Suprapubic skin (tissue), 4 donors: ENCODE results near the gene GRID2. TPM values are rescaled to one million over a fixed set of nuclear protein-coding genes. Genes with fewer than 3 reads are reported as not detected.

Source experiments
- DNase-seq, 2 donors: peaks; one replicate each; pipeline ENCODE4 v3.0.0-alpha.2; 2019; ENCODE audit warnings: low spot score in 2 of 2
- H3K27ac ChIP-seq: fragments of 200-600 bp; sonication (generic); one replicate; pipeline ENCODE4 v1.5.1; 2019
- H3K27me3 ChIP-seq: fragments of 200-600 bp; sonication (generic); one replicate; pipeline ENCODE4 v1.5.1; 2019
- H3K36me3 ChIP-seq: fragments of 200-600 bp; sonication (generic); one replicate; pipeline ENCODE4 v1.5.1; 2019
- H3K4me1 ChIP-seq: fragments of 200-600 bp; sonication (generic); one replicate; pipeline ENCODE4 v1.5.1; 2019
- H3K4me3 ChIP-seq: fragments of 200-600 bp; sonication (generic); one replicate; pipeline ENCODE4 v1.5.1; 2019; ENCODE audit warnings: mild to moderate bottlenecking
- H3K9me3 ChIP-seq: fragments of 200-600 bp; sonication (generic); one replicate; pipeline ENCODE4 v1.5.1; 2019
- EP300 ChIP-seq: sonication (generic); formaldehyde crosslinking; IDR thresholded peaks from one replicate; pipeline ENCODE4 v1.6.1; 2017; ENCODE audit warnings: antibody characterized with exemption
- POLR2A ChIP-seq, 2 donors: fragments of 450-650 bp; IDR thresholded peaks; one replicate each; pipeline ENCODE4 v1.6.1; 2017; ENCODE audit warnings: antibody characterized with exemption in 2 of 2, mild to moderate bottlenecking in 2 of 2, moderate library complexity in 2 of 2
- POLR2AphosphoS5 ChIP-seq, 3 donors: sonication (generic); formaldehyde crosslinking; IDR thresholded peaks; one replicate each; pipeline ENCODE4 v1.6.1; 2017; ENCODE audit warnings: antibody characterized with exemption in 3 of 3
- WGBS: methylation state at CpG from one replicate; pipeline ENCODE4 v1.1.5; 2018; 5-methylcytosine and 5-hydroxymethylcytosine counted together
- total RNA-seq, 4 donors: library from RNA; depleted of rRNA; stranded (reverse); fragments of >200 nt; gene quantifications; one replicate each; pipeline ENCODE4 v1.1.0, GENCODE V29; 2016
- TF ChIP-seq, protein P1 (sequence below), 2 donors: fragments of 200-600 bp in 1 of 2; fragments of 450-650 bp in 1 of 2; sonication (generic) in 1 of 2; IDR thresholded peaks; one replicate each; pipeline ENCODE4 v1.5.1; 2016 to 2019; ENCODE audit warnings: antibody characterized with exemption in 2 of 2, mild to moderate bottlenecking in 1 of 2, moderate library complexity in 1 of 2

Gene GRID2
- total RNA-seq, 4 donors from 2014 or later: not detected

DNA sequence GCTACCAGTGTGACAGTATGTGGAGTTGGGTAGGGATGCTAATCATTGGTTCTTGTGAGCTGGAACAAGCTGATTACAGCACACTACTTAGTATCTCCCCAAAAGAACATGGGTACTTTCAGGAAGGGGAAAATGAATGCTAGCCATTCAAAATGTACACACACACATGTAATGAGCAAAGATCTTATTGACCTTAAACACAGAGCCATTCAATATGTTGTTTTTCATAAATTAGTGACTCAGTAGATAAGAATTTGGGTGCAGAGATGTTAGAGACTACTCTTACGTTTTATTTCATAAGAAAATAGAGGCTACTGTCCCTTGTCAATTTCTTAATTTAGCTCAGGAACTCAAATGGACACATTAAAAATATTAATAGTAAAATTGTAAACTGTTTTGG is 1015.3 kb downstream of the GRID2 start:
- WGBS: 46% methylated on average over 1 of the region's 1 CpG
- Histone ChIP-seq H3K27ac (no peak overlapping the region), H3K36me3 (no peaks in the 10 kb centered on the region), H3K4me1 (no peaks in the 10 kb centered on the region), H3K4me3 (no peak overlapping the region), H3K9me3 (peaks cover 5% of the 10 kb centered on the region), H3K27me3 (no peaks in the 10 kb centered on the region)
- TF ChIP-seq POLR2A (IDR thresholded peaks at IDR 0.05) (no peak), EP300 (no peak), POLR2AphosphoS5 (IDR thresholded peaks at IDR 0.05) (no peak)
- TF ChIP-seq, protein P1, sequence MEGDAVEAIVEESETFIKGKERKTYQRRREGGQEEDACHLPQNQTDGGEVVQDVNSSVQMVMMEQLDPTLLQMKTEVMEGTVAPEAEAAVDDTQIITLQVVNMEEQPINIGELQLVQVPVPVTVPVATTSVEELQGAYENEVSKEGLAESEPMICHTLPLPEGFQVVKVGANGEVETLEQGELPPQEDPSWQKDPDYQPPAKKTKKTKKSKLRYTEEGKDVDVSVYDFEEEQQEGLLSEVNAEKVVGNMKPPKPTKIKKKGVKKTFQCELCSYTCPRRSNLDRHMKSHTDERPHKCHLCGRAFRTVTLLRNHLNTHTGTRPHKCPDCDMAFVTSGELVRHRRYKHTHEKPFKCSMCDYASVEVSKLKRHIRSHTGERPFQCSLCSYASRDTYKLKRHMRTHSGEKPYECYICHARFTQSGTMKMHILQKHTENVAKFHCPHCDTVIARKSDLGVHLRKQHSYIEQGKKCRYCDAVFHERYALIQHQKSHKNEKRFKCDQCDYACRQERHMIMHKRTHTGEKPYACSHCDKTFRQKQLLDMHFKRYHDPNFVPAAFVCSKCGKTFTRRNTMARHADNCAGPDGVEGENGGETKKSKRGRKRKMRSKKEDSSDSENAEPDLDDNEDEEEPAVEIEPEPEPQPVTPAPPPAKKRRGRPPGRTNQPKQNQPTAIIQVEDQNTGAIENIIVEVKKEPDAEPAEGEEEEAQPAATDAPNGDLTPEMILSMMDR (IDR thresholded peaks at IDR 0.05): no peak
- DNase-seq: no peak

DNA sequence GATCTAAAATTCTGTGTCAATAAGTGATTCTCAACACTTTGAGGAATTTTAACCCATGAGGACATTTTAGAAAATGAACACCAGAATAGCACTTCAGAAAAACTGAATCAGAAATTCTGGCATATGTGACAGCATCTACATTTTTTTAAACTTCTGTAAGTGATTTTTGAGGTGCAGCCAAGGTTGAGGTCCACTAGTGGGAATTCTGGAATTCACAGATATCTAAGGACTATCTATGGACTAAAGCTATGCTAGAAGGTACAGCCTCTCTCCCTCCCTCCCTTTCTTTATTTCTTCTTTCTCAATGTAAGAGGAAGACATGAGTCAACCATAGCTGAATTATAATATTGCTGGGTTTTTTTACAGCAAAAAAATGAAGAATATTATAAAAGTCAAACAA is 1016.6 kb downstream of the GRID2 start:
- Histone ChIP-seq H3K9me3 (peaks cover 5% of the 10 kb centered on the region), H3K27ac (no peak overlapping the region), H3K4me1 (no peaks in the 10 kb centered on the region), H3K36me3 (no peaks in the 10 kb centered on the region), H3K27me3 (no peaks in the 10 kb centered on the region), H3K4me3 (no peak overlapping the region)
- DNase-seq: no peak
- TF ChIP-seq EP300 (no peak), POLR2A (IDR thresholded peaks at IDR 0.05) (no peak), POLR2AphosphoS5 (IDR thresholded peaks at IDR 0.05) (no peak)
- TF ChIP-seq, protein P1 (IDR thresholded peaks at IDR 0.05): no peak

DNA sequence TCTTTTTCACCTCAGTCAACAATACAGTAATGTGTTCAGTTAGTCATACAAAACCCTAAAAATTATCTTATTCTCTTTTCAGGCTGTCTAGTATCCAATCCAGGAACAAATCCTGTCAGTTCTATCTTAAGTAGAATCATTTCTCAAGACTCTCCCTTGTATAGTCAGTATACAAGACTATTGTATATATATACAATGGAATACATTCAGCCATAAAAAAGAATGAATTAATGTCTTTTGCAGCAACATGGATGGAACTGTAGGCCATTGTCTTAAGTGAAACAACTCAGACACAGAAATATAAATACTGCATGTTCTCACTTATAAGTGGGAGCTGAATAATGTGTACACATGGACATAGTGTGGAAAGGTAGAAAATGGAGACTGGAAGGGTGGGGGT is 1023.6 kb downstream of the GRID2 start:
- H3K27me3 ChIP-seq: no peaks in the 10 kb centered on the region
- TF ChIP-seq POLR2AphosphoS5 (IDR thresholded peaks at IDR 0.05) (no peak), EP300 (no peak), POLR2A (IDR thresholded peaks at IDR 0.05) (no peak)
- TF ChIP-seq, protein P1 (IDR thresholded peaks at IDR 0.05): no peak
- no peaks in the 10 kb centered on the region for H3K4me1 ChIP-seq
- no peaks in the 10 kb centered on the region for H3K36me3 ChIP-seq
- no peak for DNase-seq
- H3K4me3 ChIP-seq: no peak overlapping the region
- H3K27ac ChIP-seq: no peak overlapping the region
- peaks cover 5% of the 10 kb centered on the region for H3K9me3 ChIP-seq

DNA sequence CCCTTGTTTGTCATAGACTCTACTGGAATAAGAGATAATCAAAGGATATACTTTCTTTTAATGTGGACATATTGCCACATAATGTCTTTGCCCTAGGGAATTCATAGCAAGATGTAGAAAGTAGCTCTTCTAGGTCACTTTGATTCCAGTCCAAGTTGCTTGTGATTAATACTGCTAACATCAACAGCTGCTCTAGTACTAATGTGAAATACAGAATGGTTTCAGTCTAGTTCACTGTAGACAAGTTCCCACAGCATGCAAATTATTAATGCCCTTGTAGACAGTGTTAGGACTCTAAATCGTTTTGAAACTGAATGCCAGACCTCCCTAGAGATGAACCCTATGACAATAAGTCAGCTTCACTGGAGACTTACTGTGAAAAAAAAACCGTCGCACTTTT is 1030.2 kb downstream of the GRID2 start:
- TF ChIP-seq EP300 (no peak), POLR2A (IDR thresholded peaks at IDR 0.05) (no peak), POLR2AphosphoS5 (IDR thresholded peaks at IDR 0.05) (no peak)
- TF ChIP-seq, protein P1 (IDR thresholded peaks at IDR 0.05): no peak
- Histone ChIP-seq H3K27ac (no peak overlapping the region), H3K4me3 (no peak overlapping the region), H3K9me3 (no peaks in the 10 kb centered on the region), H3K36me3 (no peaks in the 10 kb centered on the region), H3K27me3 (no peaks in the 10 kb centered on the region), H3K4me1 (no peaks in the 10 kb centered on the region)
- DNase-seq: no peak
- 66% methylated on average over 3 of the region's 3 CpGs for WGBS

DNA sequence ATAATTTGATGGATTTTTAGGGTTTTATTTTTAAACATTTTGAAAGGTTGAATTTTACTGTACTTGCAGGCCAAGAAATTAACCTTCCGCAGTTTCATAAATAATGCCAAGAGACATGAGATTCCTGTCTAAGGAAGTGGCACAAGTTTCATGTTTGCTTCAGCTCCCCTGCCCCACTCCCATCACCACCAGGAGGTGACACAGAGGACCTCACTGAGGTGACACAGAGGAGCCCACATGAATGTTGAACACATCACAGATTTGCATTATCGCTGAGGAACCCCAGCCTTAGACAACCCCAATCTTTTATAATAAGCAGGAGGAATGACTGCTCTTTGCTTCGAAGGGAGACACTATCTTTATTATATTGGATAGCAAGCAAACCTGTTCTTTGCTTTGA is 1033.4 kb downstream of the GRID2 start:
- H3K4me3 ChIP-seq: no peak overlapping the region
- H3K27me3 ChIP-seq: no peaks in the 10 kb centered on the region
- TF ChIP-seq POLR2AphosphoS5 (IDR thresholded peaks at IDR 0.05) (no peak), POLR2A (IDR thresholded peaks at IDR 0.05) (no peak), EP300 (no peak)
- TF ChIP-seq, protein P1 (IDR thresholded peaks at IDR 0.05): no peak
- H3K9me3 ChIP-seq: no peaks in the 10 kb centered on the region
- DNase-seq: no peak
- no peaks in the 10 kb centered on the region for H3K4me1 ChIP-seq
- 96% methylated on average over 3 of the region's 3 CpGs for WGBS
- H3K36me3 ChIP-seq: no peaks in the 10 kb centered on the region
- no peak overlapping the region for H3K27ac ChIP-seq
